NOMO-1 (cell line): Measurements from ENCODE around the gene C7.
"Not testable (repeated sequence)": the region's sequence is repeated elsewhere in the genome, so short reads cannot be mapped to it uniquely, and the experiment has no call there.

Experiments used
- DNase-seq, 2 experiments: peaks; one replicate each; lab custom pipeline; 2025; ENCODE audit not compliant: unreplicated experiment in 2 of 2; lab: John Stamatoyannopoulos, UW

Gene C7

DNA sequence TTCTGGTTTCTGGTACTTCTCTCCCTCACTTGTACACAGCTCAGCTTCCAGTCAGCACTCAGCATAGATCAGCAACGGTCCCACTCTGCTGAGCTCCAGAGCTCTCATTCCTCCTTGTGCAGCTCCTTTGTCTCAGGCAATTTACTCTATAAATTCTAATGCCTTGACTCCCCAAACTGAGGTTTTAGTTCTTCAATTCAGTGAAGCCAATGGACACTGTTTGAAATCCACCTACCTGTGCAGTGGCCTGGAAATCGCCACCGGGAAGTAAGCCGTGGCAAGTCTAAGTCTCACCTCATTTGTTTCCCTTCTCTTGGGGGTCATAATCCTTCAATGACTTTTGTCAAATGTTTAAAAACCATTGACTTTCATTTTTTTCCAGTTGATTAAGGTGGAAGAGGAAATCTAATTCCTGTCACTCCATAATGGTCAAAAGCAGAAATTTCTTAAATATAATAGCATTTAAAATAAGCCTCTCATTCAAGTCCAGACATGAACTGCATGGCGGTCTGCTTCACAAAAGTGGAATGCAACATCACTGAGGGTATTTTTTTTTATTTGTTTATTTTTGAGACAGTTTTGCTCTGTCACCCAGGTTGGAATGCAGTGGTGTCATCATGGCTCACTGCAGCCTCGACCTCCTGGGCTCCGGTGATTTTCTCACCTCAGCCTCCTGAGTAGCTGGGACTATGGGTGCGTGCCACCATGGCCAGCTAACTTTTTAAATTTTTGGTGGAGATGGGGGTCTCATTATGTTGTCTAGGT, 79.6 kb downstream of the C7 start:
- no peak for DNase-seq

DNA sequence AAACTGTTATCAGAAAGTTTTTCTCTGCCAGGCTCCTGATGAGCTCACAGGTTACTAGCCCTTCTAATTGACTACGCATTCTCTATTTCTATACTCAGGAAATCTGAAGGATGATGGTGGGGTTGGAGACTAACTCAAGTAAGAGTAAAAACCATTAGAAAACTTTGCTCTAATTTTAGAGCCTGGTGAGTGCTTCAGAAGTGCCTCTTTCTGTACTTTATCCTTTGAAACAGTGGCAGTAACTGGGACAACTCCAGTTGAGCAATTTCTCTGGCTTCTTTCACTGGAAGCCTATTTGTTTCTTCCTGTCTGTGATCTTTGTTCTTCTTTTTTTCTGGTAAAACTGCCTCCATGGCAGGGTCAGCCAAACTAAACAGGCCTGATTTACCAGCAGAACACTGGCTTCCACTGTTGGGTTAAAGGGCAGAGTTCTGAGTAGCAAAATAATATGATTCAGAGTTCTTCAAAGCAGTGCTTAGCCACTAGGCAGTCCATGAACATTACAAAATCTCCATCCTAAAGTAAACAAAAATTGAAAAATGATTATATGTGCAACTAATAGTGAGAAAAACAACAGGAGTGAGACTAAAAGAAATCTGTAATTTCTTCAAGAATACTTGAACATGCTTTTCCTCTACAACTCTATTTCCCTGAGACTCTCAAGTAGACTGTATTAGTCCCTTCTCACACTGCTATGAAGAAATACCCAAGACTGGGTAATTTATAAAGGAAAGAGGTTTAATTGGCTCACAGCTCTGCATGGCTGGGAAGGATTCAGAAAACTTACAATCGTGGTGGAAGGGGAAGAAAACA, 82.1 kb downstream of the C7 start:
- no peak for DNase-seq

DNA sequence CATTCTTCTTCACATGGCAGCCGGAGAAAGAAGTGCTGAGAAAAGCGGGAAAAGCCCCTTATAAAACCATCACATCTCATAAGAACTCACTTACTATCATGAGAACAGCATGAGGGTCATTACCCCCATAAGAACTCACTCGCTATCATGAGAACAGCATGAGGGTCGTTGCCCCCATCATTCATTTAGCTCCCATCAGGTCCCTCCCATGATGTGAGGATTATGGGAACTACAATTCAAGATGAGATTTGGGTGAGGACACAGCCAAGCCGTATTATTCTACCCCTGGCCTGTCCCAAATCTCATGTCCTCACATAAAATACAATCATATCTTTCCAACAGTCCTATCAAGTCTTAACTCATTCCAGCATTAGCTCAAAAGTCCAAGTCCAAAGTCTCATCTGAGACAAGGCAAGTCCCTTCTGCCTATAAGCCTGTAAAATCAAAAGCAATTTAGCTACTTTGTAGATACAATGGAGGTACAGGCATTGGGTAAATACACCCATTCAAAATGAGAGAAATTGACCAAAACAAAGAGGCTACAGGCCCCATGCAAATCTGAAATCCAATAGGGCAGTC, 82.8 kb downstream of the C7 start:
- no peak for DNase-seq

- DNase-seq: no peak
Measured at GRCh38 chr5:40995801-40996586, 86.7 kb downstream of the C7 start.

DNA sequence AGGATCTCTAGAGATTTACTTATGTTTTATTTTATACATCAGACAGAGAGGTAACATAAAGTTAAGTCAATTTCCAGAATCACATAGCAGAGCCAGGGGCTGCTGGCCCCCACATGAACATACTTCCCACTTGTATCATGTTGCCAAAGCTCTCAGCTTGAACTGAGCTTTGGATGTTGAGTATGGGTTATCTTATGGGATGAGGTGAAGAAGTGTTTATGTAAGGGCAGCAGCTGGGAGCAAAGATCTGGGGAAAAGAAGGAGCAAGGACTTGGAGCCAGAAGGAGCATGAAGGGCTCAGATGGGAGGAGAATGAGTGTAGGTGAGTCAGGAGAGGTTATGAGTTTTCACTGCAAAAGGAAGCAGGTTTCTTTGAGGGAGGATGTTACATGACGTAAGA, 89.8 kb downstream of the C7 start:
- no peak for DNase-seq

DNA sequence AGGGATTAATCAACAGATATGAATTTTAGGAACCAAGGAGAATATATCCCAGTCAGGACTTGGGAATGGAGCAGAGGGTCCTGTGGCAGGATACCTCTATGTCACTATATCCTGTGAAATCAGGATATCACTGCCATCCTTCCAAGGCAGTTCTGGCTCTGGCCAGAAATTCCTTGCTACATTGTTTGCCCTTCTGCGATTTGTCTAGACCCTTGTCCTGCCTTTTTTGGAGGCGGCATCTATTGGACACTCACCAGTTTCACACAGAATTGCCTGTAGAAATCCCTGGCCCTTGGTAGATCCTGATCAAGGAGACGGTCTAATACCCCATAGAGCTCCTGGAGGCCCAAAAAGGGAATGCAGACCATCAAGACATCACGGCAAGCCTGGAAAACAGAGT, 90.7 kb downstream of the C7 start:
- DNase-seq: no peak

GRCh38 chr5:41003670-41004376, 94.5 kb downstream of the C7 start:
- no peak for DNase-seq

GRCh38 chr5:41004931-41005330, 95.6 kb downstream of the C7 start:
- no peak for DNase-seq

DNA sequence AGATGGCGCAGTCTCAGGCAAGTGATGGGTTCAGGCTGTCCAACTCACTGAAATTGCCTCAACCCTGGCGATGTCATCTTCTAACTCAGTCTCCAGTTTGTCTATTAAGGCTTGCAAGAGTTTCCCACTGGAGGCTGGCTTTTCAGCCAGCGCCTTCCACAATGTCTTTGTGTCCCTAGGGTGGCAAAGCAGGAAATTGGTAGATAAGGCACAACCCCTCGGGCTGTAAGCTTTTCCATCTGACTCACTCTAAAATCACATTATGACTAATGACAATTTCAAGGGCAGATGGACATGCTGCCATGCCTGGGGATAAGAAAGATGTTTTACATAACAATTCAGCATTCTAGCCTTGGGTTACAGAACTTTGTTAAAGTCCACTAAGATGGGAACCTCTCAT, 99.9 kb downstream of the C7 start:
- no peak for DNase-seq

DNA sequence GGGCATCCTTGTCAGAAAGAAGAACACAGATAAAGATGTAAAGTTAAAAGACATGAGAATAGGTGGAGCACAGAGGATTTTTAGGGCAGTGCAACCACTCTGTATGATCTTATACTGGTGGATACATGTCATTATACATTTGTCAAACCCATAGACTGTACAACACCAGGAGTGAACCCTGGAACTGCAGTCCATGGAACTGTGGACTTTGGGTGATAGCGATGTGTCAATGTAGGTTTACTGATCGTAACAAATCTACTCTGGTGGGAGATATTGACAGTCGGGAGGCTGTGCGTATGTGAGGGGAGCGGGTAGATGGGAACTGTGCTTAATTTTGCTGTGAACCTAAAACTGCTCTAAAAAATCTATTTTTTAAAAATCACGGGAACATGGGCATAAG, 101.3 kb downstream of the C7 start:
- no peak for DNase-seq

DNA sequence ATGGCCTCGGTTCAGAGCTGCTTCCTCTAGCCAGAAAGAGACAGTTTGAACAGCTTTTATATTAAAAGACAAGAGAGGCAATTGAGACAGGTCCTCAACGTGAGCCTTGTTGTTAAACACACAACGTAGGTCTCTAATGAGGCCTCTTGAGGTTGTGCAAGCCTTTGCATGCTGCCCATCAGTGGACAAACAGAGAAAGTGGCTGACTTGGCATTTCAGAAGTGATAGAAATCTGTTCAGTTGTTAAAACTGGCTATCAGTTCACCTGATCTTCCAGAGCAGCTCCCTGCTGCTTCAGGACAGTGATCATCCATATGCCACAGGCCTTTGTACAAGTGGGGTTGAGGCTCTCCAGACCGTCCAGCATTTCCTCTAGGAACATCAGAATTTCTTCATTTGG, 103.0 kb downstream of the C7 start:
- DNase-seq: no peak

DNA sequence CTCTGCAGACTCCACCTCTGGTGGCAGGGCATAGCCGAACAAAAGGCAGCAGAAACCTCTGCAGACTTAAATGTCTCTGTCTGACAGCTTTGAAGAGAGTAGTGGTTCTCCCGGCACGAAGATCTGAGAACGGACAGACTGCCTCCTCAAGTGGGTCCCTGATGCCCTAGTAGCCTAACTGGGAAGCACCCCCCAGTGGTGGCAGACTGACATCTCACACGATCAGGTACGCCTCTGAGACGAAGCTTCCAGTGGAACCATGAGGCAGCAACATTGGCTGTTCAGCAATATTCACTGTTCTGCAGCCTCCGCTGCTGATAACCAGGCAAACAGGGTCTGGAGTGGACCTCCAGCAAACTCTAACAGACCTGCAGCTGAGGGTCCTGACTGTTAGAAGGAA, 113.3 kb downstream of the C7 start:
- not testable (repeated sequence) for DNase-seq
